H9 (cell line): ENCODE measurements around the gene DHRS2. TPM values are rescaled to one million over a fixed set of nuclear protein-coding genes. Genes with fewer than 3 reads are reported as not detected.

Experiments
- DNase-seq: peaks from one replicate; pipeline ENCODE4 v3.0.0-alpha.2; 2017
- H2AFZ ChIP-seq: one replicate; pipeline ENCODE4 v1.6.1; 2013; ENCODE audit warnings: mild to moderate bottlenecking, low read length, control low read depth, moderate library complexity
- H2AK5ac ChIP-seq: 2 replicates; pipeline ENCODE4 v1.6.1; 2013; ENCODE audit warnings: low read length, control low read depth, mixed read lengths; ENCODE audit not compliant: insufficient read length
- H2BK120ac ChIP-seq: one replicate; pipeline ENCODE4 v1.6.1; 2013; ENCODE audit warnings: low read depth, mild to moderate bottlenecking, low read length, control low read depth, inconsistent platforms; ENCODE audit not compliant: poor library complexity, severe bottlenecking
- H2BK12ac ChIP-seq: 2 replicates; pipeline ENCODE4 v1.6.1; 2013; ENCODE audit warnings: low read length, control low read depth, mixed read lengths, low read depth; ENCODE audit not compliant: insufficient read length
- H2BK15ac ChIP-seq: 2 replicates; pipeline ENCODE4 v1.6.1; 2013; ENCODE audit warnings: low read depth, low read length, control low read depth
- H2BK20ac ChIP-seq: one replicate; pipeline ENCODE4 v1.6.1; 2013; ENCODE audit warnings: low read depth, mild to moderate bottlenecking, low read length, control low read depth, inconsistent platforms; ENCODE audit not compliant: poor library complexity, severe bottlenecking
- H2BK5ac ChIP-seq: 2 replicates; pipeline ENCODE4 v1.6.1; 2013; ENCODE audit warnings: low read length, control low read depth, mixed read lengths; ENCODE audit not compliant: insufficient read length
- H3K14ac ChIP-seq: 2 replicates; pipeline ENCODE4 v1.6.1; 2013; ENCODE audit warnings: low read length, control low read depth; ENCODE audit not compliant: insufficient read depth
- H3K18ac ChIP-seq: 2 replicates; pipeline ENCODE4 v1.6.1; 2013; ENCODE audit warnings: low read depth, mild to moderate bottlenecking, mixed read lengths, low read length, control low read depth; ENCODE audit not compliant: insufficient read length
- H3K23ac ChIP-seq: 2 replicates; pipeline ENCODE4 v1.6.1; 2013; ENCODE audit warnings: low read length, control low read depth, mixed read lengths, low read depth; ENCODE audit not compliant: insufficient read length
- H3K23me2 ChIP-seq: 2 replicates; pipeline ENCODE4 v1.6.1; 2013; ENCODE audit warnings: low read depth, mild to moderate bottlenecking, mixed read lengths, low read length, control low read depth; ENCODE audit not compliant: insufficient read length, poor library complexity, severe bottlenecking
- H3K27ac ChIP-seq: 2 replicates; pipeline ENCODE4 v1.5.1; 2013; ENCODE audit warnings: low read length, control low read depth, mixed read lengths, low read depth; ENCODE audit not compliant: insufficient read length
- H3K27me3 ChIP-seq: 2 replicates; pipeline ENCODE4 v1.6.1; 2013; ENCODE audit warnings: low read length, control low read depth, inconsistent platforms; ENCODE audit not compliant: insufficient read depth
- H3K4ac ChIP-seq: 2 replicates; pipeline ENCODE4 v1.6.1; 2013; ENCODE audit warnings: low read depth, mild to moderate bottlenecking, control low read depth, inconsistent platforms, low read length, moderate library complexity
- H3K4me1 ChIP-seq: 2 replicates; pipeline ENCODE4 v1.6.1; 2013; ENCODE audit warnings: low read length, control low read depth, inconsistent platforms; ENCODE audit not compliant: insufficient read depth
- H3K4me2 ChIP-seq: 2 replicates; pipeline ENCODE4 v1.6.1; 2013; ENCODE audit warnings: low read length, control low read depth, mixed read lengths; ENCODE audit not compliant: insufficient read length, insufficient read depth
- H3K56ac ChIP-seq: 2 replicates; pipeline ENCODE4 v1.6.1; 2013; ENCODE audit warnings: low read depth, mild to moderate bottlenecking, mixed read lengths, low read length, control low read depth; ENCODE audit not compliant: insufficient read length
- H3K79me1 ChIP-seq: 2 replicates; pipeline ENCODE4 v1.6.1; 2013; ENCODE audit warnings: low read depth, mild to moderate bottlenecking, moderate library complexity, low read length, control low read depth, inconsistent platforms; ENCODE audit not compliant: insufficient read depth, poor library complexity, severe bottlenecking
- H3K79me2 ChIP-seq: 2 replicates; pipeline ENCODE4 v1.6.1; 2013; ENCODE audit warnings: low read length, control low read depth, inconsistent platforms; ENCODE audit not compliant: insufficient read depth
- H3K9ac ChIP-seq: 2 replicates; pipeline ENCODE4 v1.6.1; 2013; ENCODE audit warnings: low read length, control low read depth, mixed read lengths; ENCODE audit not compliant: insufficient read length; ENCODE audit errors: extremely low read depth
- H3K9me3 ChIP-seq: one replicate; pipeline ENCODE4 v1.6.1; 2013; ENCODE audit warnings: low read depth, low read length, inconsistent platforms; ENCODE audit not compliant: control insufficient read depth
- H3T11ph ChIP-seq: one replicate; pipeline ENCODE4 v1.6.1; 2013; ENCODE audit warnings: mild to moderate bottlenecking, low read length, control low read depth, inconsistent platforms
- H4K20me1 ChIP-seq: one replicate; pipeline ENCODE4 v1.6.1; 2013; ENCODE audit not compliant: control insufficient read depth, insufficient read length, insufficient read depth
- H4K5ac ChIP-seq: 2 replicates; pipeline ENCODE4 v1.6.1; 2013; ENCODE audit warnings: low read depth, mild to moderate bottlenecking, mixed read lengths, low read length, control low read depth; ENCODE audit not compliant: insufficient read length
- H4K8ac ChIP-seq: replicated peaks from 2 replicates; pipeline ENCODE4 v1.6.1; 2013; ENCODE audit warnings: low read length, control low read depth, mixed read lengths, low read depth; ENCODE audit not compliant: insufficient read length
- H4K91ac ChIP-seq: 2 replicates; pipeline ENCODE4 v1.6.1; 2013; ENCODE audit warnings: low read depth, mild to moderate bottlenecking, moderate library complexity, mixed read lengths, low read length, control low read depth; ENCODE audit not compliant: insufficient read length
- H3K27ac Mint-ChIP-seq, 3 experiments: 2 replicates in 2 of 3; 3 replicates in 1 of 3; pipeline ENCODE4 v1.8.0; 2020 to 2021; ENCODE audit warnings: mixed read lengths in 3 of 3, mild to moderate bottlenecking in 1 of 3, moderate library complexity in 1 of 3
- H3K27me3 Mint-ChIP-seq: 2 replicates; pipeline ENCODE4 v1.8.0; 2021; ENCODE audit warnings: low read depth, mild to moderate bottlenecking, moderate library complexity, mixed read lengths
- H3K36me3 Mint-ChIP-seq, 3 experiments: 2 replicates in 2 of 3; 3 replicates in 1 of 3; pipeline ENCODE4 v1.8.0; 2020 to 2021; ENCODE audit warnings: low read depth in 3 of 3, mixed read lengths in 3 of 3; ENCODE audit not compliant: insufficient read depth in 1 of 3
- H3K4me1 Mint-ChIP-seq, 2 experiments: 2 replicates each; pipeline ENCODE4 v1.8.0; 2020; ENCODE audit warnings: mixed read lengths in 2 of 2
- H3K4me3 Mint-ChIP-seq, 2 experiments: 2 replicates in 1 of 2; 3 replicates in 1 of 2; pipeline ENCODE4 v1.8.0; 2020 to 2021; ENCODE audit warnings: mild to moderate bottlenecking in 2 of 2, mixed read lengths in 2 of 2, moderate library complexity in 1 of 2
- H3K9me3 Mint-ChIP-seq, 2 experiments: 2 replicates in 1 of 2; 3 replicates in 1 of 2; pipeline ENCODE4 v1.8.0; 2020; ENCODE audit warnings: mild to moderate bottlenecking in 2 of 2, mixed read lengths in 2 of 2, moderate library complexity in 1 of 2
- WGBS: extraction: QIAGEN DNeasy Blood & Tissue Kit; methylation state at CpG from one replicate; pipeline ENCODE4 v1.1.7; 2013; ENCODE audit warnings: missing lambda C conversion rate, low lambda C conversion rate, mixed read lengths; ENCODE audit not compliant: insufficient read length; ENCODE audit errors: extremely low coverage; 5-methylcytosine and 5-hydroxymethylcytosine counted together
- total RNA-seq: library from RNA; stranded (reverse); gene quantifications from 2 replicates; pipeline ENCODE4 v1.2.1, GENCODE V29; 2021
- TF ChIP-seq, protein P1 (sequence below): fragments of 200-600 bp; sonication (generic); conservative IDR thresholded peaks from 3 replicates; pipeline ENCODE4 v1.8.0; 2021; ENCODE audit warnings: antibody characterized with exemption, mild to moderate bottlenecking

The DHRS2 gene
- total RNA-seq, 1 experiment from 2014 or later: 0.66 TPM

DNA sequence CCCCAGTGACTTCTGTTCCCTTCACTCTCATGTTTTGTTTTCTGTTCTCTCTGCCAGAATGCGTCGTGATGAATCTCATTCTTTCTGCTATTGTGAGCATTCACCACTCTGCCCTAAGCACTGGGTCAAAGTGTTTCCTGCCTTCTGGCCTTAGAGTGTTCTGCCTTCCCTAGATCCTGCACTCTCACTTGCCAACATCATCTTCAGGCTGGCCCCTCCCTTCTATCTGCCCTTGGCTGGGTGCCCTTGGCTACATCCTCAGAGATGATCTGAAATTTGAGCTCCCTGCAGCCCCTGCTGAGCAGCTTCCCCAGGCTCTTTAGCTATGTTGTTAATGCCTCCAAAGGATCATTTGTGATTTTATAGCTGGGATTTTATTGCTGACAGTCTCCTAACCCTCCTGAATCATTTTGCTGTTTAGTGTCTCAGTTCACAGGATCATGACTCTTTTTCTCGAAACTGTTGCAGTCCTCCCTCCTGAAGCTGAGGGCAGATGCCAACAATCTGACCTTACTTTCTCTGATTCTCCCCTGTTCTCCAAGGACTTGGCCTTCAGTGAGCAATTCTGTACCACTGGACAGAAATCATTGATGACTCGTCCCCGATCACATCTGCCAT lies 4.5 kb downstream of the DHRS2 start:
- H4K20me1 ChIP-seq: no peaks in the 10 kb centered on the region
- no peak overlapping the region for H3K4me2 ChIP-seq
- H3K18ac ChIP-seq: no peak overlapping the region
- H3T11ph ChIP-seq: no peak overlapping the region
- H3K23me2 ChIP-seq: no peaks in the 10 kb centered on the region
- no peak overlapping the region for H3K23ac ChIP-seq
- no peak overlapping the region for H2AFZ ChIP-seq
- Mint-ChIP-seq H3K27ac (no peak overlapping the region), H3K9me3 (peaks cover 4 to 25% of the 10 kb centered on the region in 2 experiments; a peak in 3 of 5 replicates), H3K27me3 (peaks cover 5% of the 10 kb centered on the region; the same call in 1 of the 2 replicates), H3K4me1 (peaks cover 0 to 5% of the 10 kb centered on the region in 2 experiments; a peak in 2 of 4 replicates), H3K4me3 (no peak overlapping the region), H3K36me3 (peaks cover 0 to 4% (median 0%) of the 10 kb centered on the region in 3 experiments; a peak in 3 of 7 replicates)
- H3K9ac ChIP-seq: no peak overlapping the region
- no peak overlapping the region for H4K5ac ChIP-seq
- H3K14ac ChIP-seq: no peak overlapping the region
- no peak overlapping the region for H2BK5ac ChIP-seq
- no peak overlapping the region for H2BK20ac ChIP-seq
- H2BK12ac ChIP-seq: no peak overlapping the region
- TF ChIP-seq, protein P1, sequence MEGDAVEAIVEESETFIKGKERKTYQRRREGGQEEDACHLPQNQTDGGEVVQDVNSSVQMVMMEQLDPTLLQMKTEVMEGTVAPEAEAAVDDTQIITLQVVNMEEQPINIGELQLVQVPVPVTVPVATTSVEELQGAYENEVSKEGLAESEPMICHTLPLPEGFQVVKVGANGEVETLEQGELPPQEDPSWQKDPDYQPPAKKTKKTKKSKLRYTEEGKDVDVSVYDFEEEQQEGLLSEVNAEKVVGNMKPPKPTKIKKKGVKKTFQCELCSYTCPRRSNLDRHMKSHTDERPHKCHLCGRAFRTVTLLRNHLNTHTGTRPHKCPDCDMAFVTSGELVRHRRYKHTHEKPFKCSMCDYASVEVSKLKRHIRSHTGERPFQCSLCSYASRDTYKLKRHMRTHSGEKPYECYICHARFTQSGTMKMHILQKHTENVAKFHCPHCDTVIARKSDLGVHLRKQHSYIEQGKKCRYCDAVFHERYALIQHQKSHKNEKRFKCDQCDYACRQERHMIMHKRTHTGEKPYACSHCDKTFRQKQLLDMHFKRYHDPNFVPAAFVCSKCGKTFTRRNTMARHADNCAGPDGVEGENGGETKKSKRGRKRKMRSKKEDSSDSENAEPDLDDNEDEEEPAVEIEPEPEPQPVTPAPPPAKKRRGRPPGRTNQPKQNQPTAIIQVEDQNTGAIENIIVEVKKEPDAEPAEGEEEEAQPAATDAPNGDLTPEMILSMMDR: no peak
- no peaks in the 10 kb centered on the region for H3K27me3 ChIP-seq
- no peak overlapping the region for H2BK15ac ChIP-seq
- no peak overlapping the region for H3K27ac ChIP-seq
- H3K4me1 ChIP-seq: peaks cover 9% of the 10 kb centered on the region
- no peak overlapping the region for H4K8ac ChIP-seq
- H3K79me1 ChIP-seq: no peaks in the 10 kb centered on the region
- H2AK5ac ChIP-seq: no peak overlapping the region
- no peaks in the 10 kb centered on the region for H3K79me2 ChIP-seq
- H3K4ac ChIP-seq: no peak overlapping the region
- no CpG with 5 or more reads among the region's 5 CpGs for WGBS
- no peak overlapping the region for H2BK120ac ChIP-seq
- H3K56ac ChIP-seq: no peak overlapping the region
- no peak overlapping the region for H4K91ac ChIP-seq
- no peaks in the 10 kb centered on the region for H3K9me3 ChIP-seq
- DNase-seq: peak; percentile 49
